H1 (cell line): ENCODE data around the gene L3MBTL4. TPM values are rescaled to one million over a fixed set of nuclear protein-coding genes. Genes with fewer than 3 reads are reported as not detected.
A peak's percentile ranks its signal among the peaks of the same experiment; 100 is the strongest.

Source experiments
- CTCF ChIA-PET: fragments of 300-600 bp; sonication (Branson Sonifier 250); formaldehyde crosslinking; loops from one replicate; lab custom pipeline; 2021; ENCODE audit not compliant: partially characterized antibody; lab: Charles Lee
- POLR2A ChIA-PET: fragments of 300-600 bp; sonication (Branson Sonifier 250); formaldehyde crosslinking; loops from one replicate; lab custom pipeline; 2021; ENCODE audit warnings: inconsistent platforms; ENCODE audit not compliant: partially characterized antibody; lab: Charles Lee
- DNase-seq, 2 experiments: peaks; one replicate each; pipeline versions ENCODE4 v3.0.0 to v3.0.0-alpha.2; 2010 to 2022; ENCODE audit warnings: low spot score in 2 of 2, low read depth in 1 of 2, mixed read lengths in 1 of 2
- FAIRE-seq: peaks from 2 replicates; lab custom pipeline; 2011; peaks lifted over from hg19 to GRCh38; lab: Jason Lieb, UNC
- H2AFZ ChIP-seq: 2 replicates; pipeline ENCODE4 v1.8.1; 2012; ENCODE audit warnings: low read length, inconsistent platforms
- H2AK5ac ChIP-seq: 2 replicates; pipeline ENCODE4 v1.6.1; 2013; ENCODE audit warnings: low read depth, low read length
- H2BK120ac ChIP-seq: replicated peaks from 2 replicates; pipeline ENCODE3; 2013; ENCODE audit warnings: low read depth, low read length, inconsistent platforms
- H2BK12ac ChIP-seq: 2 replicates; pipeline ENCODE4 v1.6.1; 2013; ENCODE audit warnings: low read depth, low read length
- H2BK15ac ChIP-seq: 2 replicates; pipeline ENCODE4 v1.6.1; 2013; ENCODE audit warnings: low read length
- H2BK20ac ChIP-seq: 2 replicates; pipeline ENCODE4 v1.6.1; 2013; ENCODE audit warnings: low read length
- H2BK5ac ChIP-seq: 2 replicates; pipeline ENCODE4 v1.6.1; 2013; ENCODE audit warnings: low read depth, low read length
- H3K14ac ChIP-seq: 2 replicates; pipeline ENCODE4 v1.6.1; 2013; ENCODE audit warnings: inconsistent platforms; ENCODE audit not compliant: insufficient read length
- H3K18ac ChIP-seq: 2 replicates; pipeline ENCODE4 v1.6.1; 2013; ENCODE audit warnings: low read length; ENCODE audit errors: extremely low read depth
- H3K23ac ChIP-seq: 2 replicates; pipeline ENCODE4 v1.6.1; 2013; ENCODE audit warnings: inconsistent platforms; ENCODE audit not compliant: insufficient read length
- H3K23me2 ChIP-seq: 2 replicates; pipeline ENCODE4 v1.6.1; 2013; ENCODE audit warnings: low read depth, low read length
- H3K27ac ChIP-seq: 2 replicates; pipeline ENCODE4 v1.6.1; 2011; ENCODE audit warnings: low read depth, low read length, inconsistent platforms
- H3K27me3 ChIP-seq, 4 experiments: replicated peaks in 1 of 4; 1 replicate in 1 of 4; 2 replicates in 3 of 4; pipeline versions ENCODE4 v1.6.1 to v1.8.1; 2011 to 2013; ENCODE audit warnings: low read length in 3 of 4, mild to moderate bottlenecking in 3 of 4, inconsistent platforms in 2 of 4, mixed read lengths in 2 of 4, moderate library complexity in 1 of 4; ENCODE audit not compliant: control insufficient read depth in 3 of 4, insufficient read depth in 3 of 4; ENCODE audit errors: extremely low read depth in 1 of 4
- H3K36me3 ChIP-seq, 4 experiments: 2 replicates each; pipeline versions ENCODE4 v1.6.1 to v1.8.1; 2011 to 2013; ENCODE audit warnings: mild to moderate bottlenecking in 4 of 4, low read length in 3 of 4, moderate library complexity in 2 of 4, control low read depth in 1 of 4, inconsistent platforms in 1 of 4; ENCODE audit not compliant: insufficient read depth in 4 of 4, control insufficient read depth in 2 of 4
- H3K4ac ChIP-seq: replicated peaks from 2 replicates; pipeline ENCODE3; 2013; ENCODE audit warnings: low read length, low read depth, mixed read lengths, inconsistent platforms; ENCODE audit not compliant: insufficient read length
- H3K4me1 ChIP-seq, 4 experiments: replicated peaks in 1 of 4; 1 replicate in 1 of 4; 2 replicates in 3 of 4; pipeline versions ENCODE4 v1.6.1 to v1.8.1; 2011 to 2013; ENCODE audit warnings: low read length in 3 of 4, inconsistent platforms in 2 of 4, mixed read lengths in 1 of 4; ENCODE audit not compliant: insufficient read depth in 4 of 4, control insufficient read depth in 3 of 4
- H3K4me2 ChIP-seq, 2 experiments: 2 replicates each; pipeline versions ENCODE4 v1.6.1 to v1.8.1; 2011 to 2013; ENCODE audit warnings: low read depth in 2 of 2, low read length in 2 of 2, control low read depth in 1 of 2, inconsistent platforms in 1 of 2, mild to moderate bottlenecking in 1 of 2; ENCODE audit not compliant: insufficient read depth in 1 of 2
- H3K4me3 ChIP-seq, 4 experiments: fragments of 200-600, 300-600 bp in 1 of 4; sonication (generic), shearing (Covaris generic), sonication (Bioruptor Twin) in 1 of 4; 2 replicates each; pipeline versions ENCODE4 v1.5.1 to v1.8.1; 2011 to 2016; ENCODE audit warnings: low read length in 4 of 4, low read depth in 3 of 4, control low read depth in 2 of 4, inconsistent platforms in 2 of 4, mild to moderate bottlenecking in 2 of 4, mixed read lengths in 1 of 4, moderate library complexity in 1 of 4; ENCODE audit not compliant: insufficient read depth in 2 of 4; ENCODE audit errors: extremely low read depth in 1 of 4
- H3K56ac ChIP-seq: replicated peaks from 2 replicates; pipeline ENCODE3; 2013; ENCODE audit warnings: low read depth, mild to moderate bottlenecking, mixed read lengths, low read length, inconsistent platforms; ENCODE audit not compliant: insufficient read length
- H3K79me1 ChIP-seq: 2 replicates; pipeline ENCODE4 v1.6.1; 2013; ENCODE audit warnings: low read depth, low read length, control low read depth
- H3K79me2 ChIP-seq, 2 experiments: 2 replicates each; pipeline versions ENCODE4 v1.6.1 to v1.8.1; 2012 to 2013; ENCODE audit warnings: low read length in 2 of 2, mild to moderate bottlenecking in 2 of 2, inconsistent platforms in 1 of 2; ENCODE audit not compliant: insufficient read depth in 2 of 2, control insufficient read depth in 1 of 2
- H3K9ac ChIP-seq, 4 experiments: replicated peaks in 1 of 4; 1 replicate in 1 of 4; 2 replicates in 3 of 4; pipeline versions ENCODE4 v1.6.1 to v1.8.1; 2011 to 2013; ENCODE audit warnings: low read depth in 3 of 4, low read length in 3 of 4, control low read depth in 2 of 4, mild to moderate bottlenecking in 2 of 4, moderate library complexity in 2 of 4, inconsistent platforms in 1 of 4; ENCODE audit errors: extremely low read depth in 1 of 4
- H3K9me3 ChIP-seq, 2 experiments: 2 replicates each; pipeline versions ENCODE4 v1.6.1 to v1.8.1; 2012 to 2013; ENCODE audit warnings: mild to moderate bottlenecking in 2 of 2, moderate library complexity in 2 of 2, control low read depth in 1 of 2, inconsistent platforms in 1 of 2, low read depth in 1 of 2, low read length in 1 of 2, mixed read lengths in 1 of 2; ENCODE audit not compliant: insufficient read depth in 2 of 2
- H4K20me1 ChIP-seq, 2 experiments: replicated peaks in 1 of 2; 2 replicates each; pipeline versions ENCODE3 to v1.8.1; 2011 to 2013; ENCODE audit warnings: inconsistent platforms in 2 of 2, low read length in 2 of 2, mild to moderate bottlenecking in 1 of 2; ENCODE audit not compliant: insufficient read depth in 2 of 2, control insufficient read depth in 1 of 2
- H4K5ac ChIP-seq: 2 replicates; pipeline ENCODE4 v1.6.1; 2013; ENCODE audit warnings: low read length, low read depth, mixed read lengths, inconsistent platforms; ENCODE audit not compliant: insufficient read length
- H4K8ac ChIP-seq: 2 replicates; pipeline ENCODE4 v1.8.0; 2013; ENCODE audit warnings: mild to moderate bottlenecking, moderate library complexity, low read length, inconsistent platforms; ENCODE audit not compliant: insufficient read depth; ENCODE audit errors: extremely low read depth
- H4K91ac ChIP-seq: replicated peaks from 2 replicates; pipeline ENCODE3; 2013; ENCODE audit warnings: low read length, mixed read lengths, inconsistent platforms; ENCODE audit not compliant: insufficient read length
- CBX8 ChIP-seq: fragments of 300-800, 300-1000 bp; sonication (generic); IDR thresholded peaks from 2 replicates; pipeline ENCODE4 v1.7.1; 2016; ENCODE audit warnings: low read depth, low read length, borderline replicate concordance
- KDM4A ChIP-seq: IDR thresholded peaks from one replicate; pipeline ENCODE4 v1.7.1; 2012; ENCODE audit warnings: low read depth, mild to moderate bottlenecking, moderate library complexity, low read length, inconsistent platforms; ENCODE audit not compliant: severe bottlenecking
- POLR2A ChIP-seq, 2 experiments: IDR thresholded peaks; 1 replicate in 1 of 2; 2 replicates in 1 of 2; pipeline ENCODE4 v1.6.1; 2011; ENCODE audit warnings: low read depth in 2 of 2, low read length in 2 of 2, mild to moderate bottlenecking in 2 of 2; ENCODE audit errors: control extremely low read depth in 1 of 2
- RNF2 ChIP-seq: fragments of 200-900, 300-1000 bp; sonication (generic); IDR thresholded peaks from 2 replicates; pipeline ENCODE4 v1.7.1; 2016; ENCODE audit warnings: borderline replicate concordance, low read depth, mild to moderate bottlenecking, antibody characterized with exemption, low read length; ENCODE audit not compliant: poor library complexity, severe bottlenecking; ENCODE audit errors: missing control alignments
- SRF ChIP-seq: IDR thresholded peaks from 2 replicates; pipeline ENCODE4 v1.6.1; 2011; ENCODE audit warnings: mild to moderate bottlenecking, low read depth, low read length, moderate library complexity
- WGBS, 2 experiments: shearing (Covaris generic) in 1 of 2; methylation state at CpG; one replicate each; pipeline versions ENCODE4 v1.1.6 to v1.1.7; 2013 to 2015; ENCODE audit warnings: low lambda C conversion rate in 2 of 2, mixed read lengths in 2 of 2, inconsistent platforms in 1 of 2, low coverage in 1 of 2, missing lambda C conversion rate in 1 of 2; ENCODE audit not compliant: insufficient replicate concordance in 2 of 2, insufficient coverage in 1 of 2, insufficient read length in 1 of 2; ENCODE audit errors: extremely low coverage in 1 of 2, missing lambda C conversion rate in 1 of 2; 5-methylcytosine and 5-hydroxymethylcytosine counted together
- polyA plus RNA-seq, 7 experiments: library from polyadenylated mRNA; depleted of rRNA in 3 of 7; stranded (reverse) in 5 of 7; unstranded in 2 of 7; fragments of >200 nt in 5 of 7; fragments of 200-250 nt in 2 of 7; gene quantifications; 1 replicate in 5 of 7; 2 replicates in 1 of 7; 4 replicates in 1 of 7; pipeline versions ENCODE4 v1.2.1 to v1.2.3, GENCODE V29; 2011 to 2013; ENCODE audit warnings: missing spikeins in 2 of 7, mixed read lengths in 2 of 7
- total RNA-seq: library from RNA; stranded (reverse); fragmentation: NEBNext Ultra II Directional; extraction: Animal tissue kit (Norgen Biotek cat#: 25700); gene quantifications from 2 replicates; pipeline ENCODE4 v1.2.1, GENCODE V29; 2021
- TF ChIP-seq, protein P1 (sequence below): IDR thresholded peaks from 2 replicates; pipeline ENCODE4 v1.6.1; 2011; ENCODE audit warnings: low read length, improper control_type of control experiment

The L3MBTL4 gene
- total and polyA plus RNA-seq, 2 of the 8 experiments (the other 6 are each of a cell fraction or from before 2014, with no cell fraction given): 1.0 to 2.1 TPM

DNA sequence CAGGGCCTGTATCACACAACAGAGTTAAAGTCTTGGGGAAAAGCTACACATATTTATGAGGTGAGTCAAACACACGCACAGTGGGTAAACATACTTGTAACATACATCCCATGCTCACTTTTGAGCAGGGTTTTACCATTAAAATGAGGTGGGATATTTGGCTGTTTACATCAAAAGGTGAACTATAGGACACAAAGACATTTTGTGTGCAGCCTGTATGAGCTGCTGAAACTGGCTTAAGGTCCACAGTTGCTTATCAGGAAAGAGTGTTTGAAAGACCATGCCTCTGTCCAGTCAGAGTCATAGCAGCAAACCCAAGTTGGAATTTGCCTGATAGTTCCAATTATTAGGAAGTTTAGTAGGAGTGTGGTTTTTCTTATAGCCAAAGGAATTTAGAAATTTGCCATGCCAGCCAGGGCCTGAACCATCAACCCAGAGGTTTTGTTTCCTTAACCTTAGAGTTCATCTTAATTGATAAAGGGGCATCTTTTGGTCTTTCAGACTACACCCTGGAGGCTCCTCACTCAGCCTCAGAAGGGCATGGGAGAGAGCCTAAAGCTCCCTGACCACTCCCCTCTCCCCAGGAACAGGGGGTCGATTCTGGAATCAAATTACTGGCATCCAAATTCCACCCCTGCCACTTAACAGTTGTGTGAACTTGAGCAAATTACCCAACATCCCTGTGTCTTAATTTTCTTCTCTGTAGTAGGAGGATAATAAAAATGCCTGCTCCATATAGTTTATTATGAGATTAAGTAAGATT, 29.9 kb upstream of the L3MBTL4 start:
- Histone ChIP-seq H2BK15ac (no peak overlapping the region), H2BK20ac (no peak overlapping the region), H3K27me3 (no peaks in the 10 kb centered on the region), H2AK5ac (no peak overlapping the region), H2BK120ac (no peak overlapping the region), H3K79me1 (no peaks in the 10 kb centered on the region), H2BK12ac (no peak overlapping the region), H3K36me3 (no peaks in the 10 kb centered on the region), H3K4ac (no peak overlapping the region), H2BK5ac (no peak overlapping the region), H3K18ac (no peak overlapping the region), H3K4me3 (no peak overlapping the region), H3K79me2 (no peaks in the 10 kb centered on the region), H3K9ac (no peak overlapping the region), H3K4me2 (no peak overlapping the region), H2AFZ (peak overlapping the region; percentile 73), H4K5ac (no peak overlapping the region), H3K4me1 (peaks cover 0 to 4% (median 0%) of the 10 kb centered on the region in 4 experiments; a peak in 4 of 7 replicates), H3K14ac (no peak overlapping the region), H4K91ac (no peak overlapping the region), H3K9me3 (no peaks in the 10 kb centered on the region), H4K20me1 (no peaks in the 10 kb centered on the region), H3K23ac (no peak overlapping the region), H4K8ac (no peak overlapping the region), H3K56ac (no peak overlapping the region), H3K23me2 (no peaks in the 10 kb centered on the region), H3K27ac (no peak overlapping the region)
- FAIRE-seq (no peak), DNase-seq (no peak)
- POLR2A ChIA-PET: interaction anchor here (0.7 kb wide), 1 partner anchor 84 kb away, joined by 3 read pairs; no protein-coding TSS in a partner anchor
- TF ChIP-seq KDM4A: no peak
- no peak for TF ChIP-seq CBX8
- TF ChIP-seq, protein P1, sequence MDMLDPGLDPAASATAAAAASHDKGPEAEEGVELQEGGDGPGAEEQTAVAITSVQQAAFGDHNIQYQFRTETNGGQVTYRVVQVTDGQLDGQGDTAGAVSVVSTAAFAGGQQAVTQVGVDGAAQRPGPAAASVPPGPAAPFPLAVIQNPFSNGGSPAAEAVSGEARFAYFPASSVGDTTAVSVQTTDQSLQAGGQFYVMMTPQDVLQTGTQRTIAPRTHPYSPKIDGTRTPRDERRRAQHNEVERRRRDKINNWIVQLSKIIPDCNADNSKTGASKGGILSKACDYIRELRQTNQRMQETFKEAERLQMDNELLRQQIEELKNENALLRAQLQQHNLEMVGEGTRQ: no peak
- no peak for TF ChIP-seq SRF
- TF ChIP-seq POLR2A (IDR thresholded peaks at IDR 0.05; ENCODE audit: control extremely low read depth in 1 of 2, low read depth in 2 of 2, low read length in 2 of 2): no peak
- no peak for TF ChIP-seq RNF2
- 63% methylated on average over 2 of the region's 2 CpGs; no CpG with 5 or more reads in 1 of the 2 experiments for WGBS, 2 experiments
- CTCF ChIA-PET: interaction anchor here (0.8 to 1.1 kb wide), 2 partner anchors 43 to 580 kb away, joined by 3 read pairs; no protein-coding TSS in a partner anchor
